SJSA1 (cell line): ENCODE measurements around the gene TRAF3IP3. TPM values are rescaled to one million over a fixed set of nuclear protein-coding genes. Genes with fewer than 3 reads are reported as not detected.

ENCODE experiments used
- DNase-seq, 2 experiments: peaks; one replicate each; pipeline ENCODE4 v3.0.0-alpha.2; 2015 to 2020; ENCODE audit warnings: low spot score in 2 of 2, low read depth in 1 of 2
- H3K27ac ChIP-seq: fragments of 250-450 bp; sonication (Bioruptor Pico); 2 replicates; pipeline ENCODE4 v1.5.1; 2020; ENCODE audit warnings: mild to moderate bottlenecking, moderate library complexity
- H3K27me3 ChIP-seq: fragments of 250-450 bp; sonication (Bioruptor Pico); replicated peaks from 2 replicates; pipeline ENCODE4 v1.5.1; 2020; ENCODE audit warnings: mild to moderate bottlenecking, moderate library complexity
- H3K36me3 ChIP-seq: fragments of 250-450 bp; sonication (Bioruptor Pico); 2 replicates; pipeline ENCODE4 v1.5.1; 2020; ENCODE audit warnings: mild to moderate bottlenecking
- H3K4me1 ChIP-seq: fragments of 250-450 bp; sonication (Bioruptor Pico); replicated peaks from 2 replicates; pipeline ENCODE4 v1.6.1; 2021; ENCODE audit warnings: mild to moderate bottlenecking
- H3K4me3 ChIP-seq: fragments of 250-450 bp; sonication (Bioruptor Pico); 2 replicates; pipeline ENCODE4 v1.5.1; 2020; ENCODE audit warnings: mild to moderate bottlenecking
- H3K9me3 ChIP-seq: fragments of 250-450 bp; sonication (Bioruptor Pico); replicated peaks from 2 replicates; pipeline ENCODE4 v1.5.1; 2020; ENCODE audit warnings: mild to moderate bottlenecking
- total RNA-seq: library from RNA; depleted of rRNA; stranded (reverse); fragments of >200 nt; shearing (Covaris generic); gene quantifications from 2 replicates; pipeline ENCODE4 v1.2.3, GENCODE V29; 2014

Gene TRAF3IP3
- total RNA-seq, 1 experiment from 2014 or later, result not detected

DNA sequence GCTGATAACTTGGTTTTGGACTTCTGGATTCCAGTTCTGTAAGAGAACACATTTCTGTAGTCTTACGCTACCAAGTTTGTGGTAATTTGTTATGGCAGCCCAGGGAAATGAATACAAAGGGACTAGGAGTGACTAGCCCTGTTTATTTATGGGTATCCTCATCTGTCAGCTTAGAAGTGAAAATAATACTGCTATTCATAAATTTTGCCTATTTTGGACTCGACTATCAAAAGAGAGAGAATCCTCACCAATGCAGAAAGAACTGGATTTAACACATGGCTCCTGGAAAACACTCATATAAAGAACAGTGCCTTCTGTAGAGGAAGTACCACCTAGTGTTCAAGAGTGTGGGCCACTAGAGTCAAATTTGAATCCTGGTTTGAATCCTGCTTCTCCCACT lies 28.6 kb upstream of the TRAF3IP3 start:
- Histone ChIP-seq H3K27me3 (no peaks in the 10 kb centered on the region), H3K9me3 (no peaks in the 10 kb centered on the region), H3K27ac (no peak overlapping the region), H3K36me3 (no peaks in the 10 kb centered on the region), H3K4me3 (no peak overlapping the region), H3K4me1 (no peaks in the 10 kb centered on the region)
- DNase-seq, result no peak

DNA sequence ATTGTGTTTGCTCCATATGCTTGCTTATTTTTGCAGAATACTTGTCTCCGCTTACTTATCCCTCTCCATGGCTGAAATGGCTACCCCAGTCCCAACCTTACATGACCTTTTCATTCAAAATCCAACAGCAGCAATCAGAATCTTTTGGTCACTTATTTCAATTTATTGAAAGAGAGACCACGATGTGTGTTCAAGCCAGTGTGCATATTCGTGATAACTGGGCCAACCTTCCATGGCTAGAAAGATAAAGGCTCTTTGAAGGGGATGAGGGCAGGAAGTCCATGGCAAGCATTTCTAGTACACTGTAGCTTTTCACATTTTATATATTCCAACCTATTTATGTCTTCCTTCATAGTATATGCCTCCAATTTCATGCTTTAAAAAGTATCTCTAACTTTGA lies 28.1 kb upstream of the TRAF3IP3 start:
- H3K36me3 ChIP-seq, result no peaks in the 10 kb centered on the region
- H3K4me3 ChIP-seq, result no peak overlapping the region
- no peak overlapping the region for H3K27ac ChIP-seq
- DNase-seq, result no peak
- H3K4me1 ChIP-seq, result no peaks in the 10 kb centered on the region
- H3K9me3 ChIP-seq, result no peaks in the 10 kb centered on the region
- H3K27me3 ChIP-seq, result no peaks in the 10 kb centered on the region

DNA sequence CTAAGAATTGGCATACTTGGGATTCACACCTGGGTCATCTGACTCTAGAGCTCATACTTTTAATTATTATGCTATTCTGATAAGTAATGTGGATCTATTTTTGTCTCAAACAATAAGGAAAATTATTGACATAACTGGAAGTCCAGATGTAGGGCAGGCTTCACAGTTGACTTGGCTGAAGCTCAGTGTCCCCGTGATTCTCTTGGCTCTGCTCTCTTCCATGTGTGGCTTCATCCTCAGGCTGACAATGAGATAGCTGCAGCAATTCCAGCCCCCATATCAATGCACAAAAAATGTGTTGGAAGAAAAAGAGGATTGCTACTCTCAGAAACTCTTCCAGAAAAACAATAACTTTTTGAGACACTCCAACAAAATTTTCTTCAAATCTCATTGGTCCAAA lies 27.4 kb upstream of the TRAF3IP3 start:
- Histone ChIP-seq H3K27ac (no peak overlapping the region), H3K4me1 (no peaks in the 10 kb centered on the region), H3K4me3 (no peak overlapping the region), H3K27me3 (no peaks in the 10 kb centered on the region), H3K9me3 (no peaks in the 10 kb centered on the region), H3K36me3 (no peaks in the 10 kb centered on the region)
- no peak for DNase-seq

DNA sequence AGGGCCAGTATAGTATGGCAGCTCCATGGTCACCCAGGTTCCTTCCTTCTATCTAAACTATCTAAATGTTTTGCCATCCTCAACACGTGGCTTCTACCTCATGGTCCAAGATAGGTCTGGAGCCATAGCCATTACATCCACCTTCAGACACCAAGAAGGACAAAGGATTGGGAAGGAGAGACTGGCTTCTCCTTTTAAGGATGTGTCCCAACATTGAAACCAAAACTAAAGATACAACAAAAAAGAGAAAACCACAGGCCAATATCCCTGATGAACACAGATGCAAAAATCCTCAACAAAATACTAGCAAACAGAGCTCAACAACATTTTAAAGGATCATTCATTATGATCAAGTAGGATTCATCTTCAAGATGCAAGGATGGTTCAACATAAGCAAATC lies 26.4 kb upstream of the TRAF3IP3 start:
- Histone ChIP-seq H3K36me3 (no peaks in the 10 kb centered on the region), H3K9me3 (no peaks in the 10 kb centered on the region), H3K4me1 (no peaks in the 10 kb centered on the region), H3K27ac (no peak overlapping the region), H3K27me3 (no peaks in the 10 kb centered on the region), H3K4me3 (no peak overlapping the region)
- no peak for DNase-seq

DNA sequence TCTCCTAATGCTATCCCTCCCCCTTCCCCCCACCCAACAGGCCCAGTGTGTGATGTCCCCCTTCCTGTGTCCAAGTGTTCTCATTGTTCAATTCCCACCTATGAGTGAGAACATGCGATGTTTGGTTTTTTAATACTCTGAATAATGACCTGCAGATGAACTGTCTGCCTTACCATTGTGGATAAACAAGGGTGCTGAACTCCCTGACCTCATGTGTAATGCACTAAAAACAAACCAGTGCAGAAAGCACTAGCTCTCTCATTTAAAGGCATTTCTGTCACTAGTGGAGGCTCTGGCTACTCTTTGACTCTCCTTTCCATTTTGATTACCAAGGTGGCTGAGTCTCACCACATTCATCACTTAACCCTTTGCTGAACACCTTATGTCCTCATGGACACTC lies 23.1 kb upstream of the TRAF3IP3 start:
- no peaks in the 10 kb centered on the region for H3K36me3 ChIP-seq
- H3K9me3 ChIP-seq, result no peaks in the 10 kb centered on the region
- H3K27ac ChIP-seq, result no peak overlapping the region
- no peak overlapping the region for H3K4me3 ChIP-seq
- no peak for DNase-seq
- no peaks in the 10 kb centered on the region for H3K4me1 ChIP-seq
- no peaks in the 10 kb centered on the region for H3K27me3 ChIP-seq

DNA sequence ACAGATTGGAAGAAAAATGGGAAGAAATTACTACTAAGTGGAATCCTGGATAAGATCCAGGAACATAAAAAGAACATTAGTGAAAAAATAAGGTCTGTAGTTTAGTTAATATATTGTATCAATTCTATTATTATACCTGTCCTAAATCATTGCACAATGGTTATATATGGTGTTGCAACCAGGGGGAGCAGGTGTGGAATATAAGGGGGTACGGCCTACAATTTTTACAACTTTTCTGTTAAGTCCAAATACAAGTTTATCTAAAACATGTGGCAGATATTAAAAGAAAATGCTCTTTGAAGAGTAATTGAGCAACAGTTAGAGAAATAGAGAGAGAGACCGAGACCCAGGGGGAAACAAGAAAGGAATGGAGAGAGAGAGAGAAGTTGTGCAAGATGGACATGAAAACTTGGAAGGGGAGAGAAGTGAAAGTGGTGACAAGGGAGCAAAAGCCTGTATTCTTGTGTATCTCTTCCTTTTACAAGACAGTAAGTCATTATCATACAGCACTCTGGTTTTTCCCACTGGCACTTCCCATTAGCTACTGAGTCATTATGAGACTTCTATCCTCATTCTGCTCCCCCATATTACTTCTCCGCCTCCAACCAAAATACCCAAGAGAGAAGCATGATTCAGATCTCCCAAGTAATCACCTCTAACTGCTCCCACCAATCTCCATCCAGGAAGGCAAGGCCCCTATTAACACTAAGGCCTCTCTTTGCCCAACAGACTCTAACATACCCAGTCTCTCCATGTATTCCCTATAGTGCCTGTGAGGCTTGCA lies 22.3 kb upstream of the TRAF3IP3 start:
- Histone ChIP-seq H3K27me3 (no peaks in the 10 kb centered on the region), H3K4me3 (no peak overlapping the region), H3K36me3 (no peaks in the 10 kb centered on the region), H3K4me1 (no peaks in the 10 kb centered on the region), H3K27ac (no peak overlapping the region), H3K9me3 (no peaks in the 10 kb centered on the region)
- DNase-seq, result no peak

DNA sequence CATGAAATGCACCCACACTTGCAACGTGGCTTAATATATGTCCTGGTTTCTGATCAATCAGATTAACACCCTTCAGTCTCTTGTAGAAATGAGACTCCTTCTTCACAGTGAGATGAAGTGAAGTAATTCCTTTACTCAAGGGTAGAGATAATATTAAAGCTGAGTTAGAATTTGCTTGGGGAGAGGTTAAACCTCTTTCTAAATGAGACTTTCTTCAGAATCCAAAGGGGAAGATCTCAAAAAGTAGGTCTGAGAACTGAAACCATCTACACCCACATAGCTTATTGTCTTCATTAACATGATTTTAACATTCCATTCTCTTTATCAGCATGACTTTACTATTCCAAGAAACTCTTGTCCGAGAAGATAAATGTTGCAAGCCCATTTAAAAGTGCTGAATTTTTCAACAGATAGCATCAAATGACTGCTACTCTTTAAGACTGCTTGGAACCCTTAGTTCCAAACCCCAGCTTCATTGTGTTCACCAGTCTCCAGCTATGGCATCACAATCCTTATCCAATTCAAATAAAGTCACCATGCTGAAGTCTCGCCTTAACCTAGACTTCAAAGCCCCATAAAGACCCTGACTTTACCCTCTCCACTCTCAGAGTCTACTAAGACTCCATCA lies 19.2 kb upstream of the TRAF3IP3 start:
- Histone ChIP-seq H3K27ac (no peak overlapping the region), H3K27me3 (no peaks in the 10 kb centered on the region), H3K9me3 (no peaks in the 10 kb centered on the region), H3K4me1 (no peaks in the 10 kb centered on the region), H3K4me3 (no peak overlapping the region), H3K36me3 (no peaks in the 10 kb centered on the region)
- DNase-seq, result no peak

DNA sequence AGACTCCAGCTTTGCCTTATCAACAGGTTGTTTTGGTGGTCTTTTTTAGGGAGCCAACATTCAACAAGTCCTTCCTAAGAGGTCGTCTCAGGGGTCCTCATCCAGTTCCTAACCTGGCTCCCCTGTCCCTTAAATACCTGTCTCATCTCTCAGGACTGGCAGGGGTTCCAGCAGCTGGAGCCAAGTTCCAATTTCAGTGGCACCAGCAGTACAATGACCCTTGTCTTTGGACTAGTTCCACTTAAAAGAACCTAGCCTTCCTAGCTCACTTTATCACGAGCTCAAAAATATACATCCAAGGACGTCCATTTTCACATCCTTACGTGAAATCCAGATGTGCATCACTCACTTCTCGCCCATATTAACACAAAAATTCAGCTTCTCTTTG lies 18.7 kb upstream of the TRAF3IP3 start:
- H3K9me3 ChIP-seq, result no peaks in the 10 kb centered on the region
- no peak overlapping the region for H3K27ac ChIP-seq
- no peak for DNase-seq
- no peaks in the 10 kb centered on the region for H3K4me1 ChIP-seq
- no peak overlapping the region for H3K4me3 ChIP-seq
- H3K27me3 ChIP-seq, result no peaks in the 10 kb centered on the region
- no peaks in the 10 kb centered on the region for H3K36me3 ChIP-seq

DNA sequence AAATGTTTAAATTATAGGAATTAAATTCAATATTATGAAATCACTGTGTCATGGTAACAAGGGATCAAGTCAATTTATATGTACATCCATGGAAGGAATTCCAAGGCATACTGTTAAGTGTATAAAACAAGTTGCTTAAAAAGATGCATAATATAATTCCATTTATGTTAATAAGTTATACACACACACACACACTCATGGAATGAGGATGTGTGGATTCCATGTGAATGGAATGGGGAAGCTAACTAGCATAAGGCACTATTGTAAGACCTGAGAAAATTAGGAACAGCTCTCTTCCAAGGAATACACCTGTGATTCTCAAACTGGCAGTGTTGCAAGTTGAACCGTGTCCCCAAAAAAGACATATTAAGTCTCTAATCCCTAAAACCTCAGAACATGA lies 17.6 kb upstream of the TRAF3IP3 start:
- Histone ChIP-seq H3K4me3 (no peak overlapping the region), H3K4me1 (peaks cover 3% of the 10 kb centered on the region; the same call in 1 of the 2 replicates)

DNA sequence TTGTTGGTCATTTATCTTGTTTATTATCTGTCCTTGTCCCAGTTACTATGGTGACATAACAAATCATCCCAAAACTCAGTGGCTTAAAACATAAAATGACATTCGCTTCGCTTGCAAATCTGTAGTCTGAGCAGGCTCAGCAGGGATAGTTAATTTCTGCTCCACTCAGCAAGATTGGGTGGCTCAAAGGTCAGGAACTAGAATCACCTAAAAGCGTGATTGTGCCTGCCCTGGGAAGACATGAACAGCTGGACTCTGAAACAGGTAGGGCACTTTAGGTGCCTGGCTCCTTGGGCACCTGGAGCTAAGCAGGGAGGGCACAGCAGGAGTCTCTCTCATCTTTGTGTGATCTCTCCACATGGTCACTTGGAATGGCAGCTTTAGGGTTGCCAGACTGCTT lies 14.7 kb upstream of the TRAF3IP3 start:
- Histone ChIP-seq H3K36me3 (no peaks in the 10 kb centered on the region), H3K4me1 (peaks cover 3% of the 10 kb centered on the region; the same call in 1 of the 2 replicates), H3K4me3 (no peak overlapping the region), H3K27ac (no peak overlapping the region), H3K27me3 (no peaks in the 10 kb centered on the region), H3K9me3 (no peaks in the 10 kb centered on the region)
- no peak for DNase-seq

More for the DNA sequence above, 17.6 kb upstream of the TRAF3IP3 start:
- H3K27ac ChIP-seq, result no peak overlapping the region
- no peaks in the 10 kb centered on the region for H3K27me3 ChIP-seq
- H3K9me3 ChIP-seq, result no peaks in the 10 kb centered on the region
- H3K36me3 ChIP-seq, result no peaks in the 10 kb centered on the region
- no peak for DNase-seq

DNA sequence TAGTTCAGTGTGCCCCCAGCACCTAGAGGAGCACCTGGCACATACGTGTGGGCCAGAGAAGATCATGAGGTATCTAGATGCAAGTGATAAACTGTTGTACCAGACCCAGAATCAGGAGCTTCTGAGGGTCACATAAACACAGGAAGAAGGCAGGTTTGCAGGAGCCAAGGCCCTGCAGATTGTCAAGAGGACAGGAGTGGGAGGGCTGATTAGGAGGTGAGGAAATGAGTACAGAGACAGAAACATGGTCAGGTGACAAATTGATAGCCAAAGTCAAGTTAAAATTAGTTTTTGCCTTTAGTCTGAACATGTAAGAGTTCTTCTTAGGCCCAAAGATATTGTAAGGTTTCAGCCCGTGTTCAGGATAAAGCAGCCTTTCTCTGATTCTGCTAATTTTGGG lies 14.0 kb upstream of the TRAF3IP3 start:
- Histone ChIP-seq H3K4me1 (peaks cover 3% of the 10 kb centered on the region; the same call in 1 of the 2 replicates), H3K27ac (no peak overlapping the region), H3K9me3 (no peaks in the 10 kb centered on the region), H3K36me3 (no peaks in the 10 kb centered on the region), H3K4me3 (no peak overlapping the region), H3K27me3 (no peaks in the 10 kb centered on the region)
- no peak for DNase-seq

DNA sequence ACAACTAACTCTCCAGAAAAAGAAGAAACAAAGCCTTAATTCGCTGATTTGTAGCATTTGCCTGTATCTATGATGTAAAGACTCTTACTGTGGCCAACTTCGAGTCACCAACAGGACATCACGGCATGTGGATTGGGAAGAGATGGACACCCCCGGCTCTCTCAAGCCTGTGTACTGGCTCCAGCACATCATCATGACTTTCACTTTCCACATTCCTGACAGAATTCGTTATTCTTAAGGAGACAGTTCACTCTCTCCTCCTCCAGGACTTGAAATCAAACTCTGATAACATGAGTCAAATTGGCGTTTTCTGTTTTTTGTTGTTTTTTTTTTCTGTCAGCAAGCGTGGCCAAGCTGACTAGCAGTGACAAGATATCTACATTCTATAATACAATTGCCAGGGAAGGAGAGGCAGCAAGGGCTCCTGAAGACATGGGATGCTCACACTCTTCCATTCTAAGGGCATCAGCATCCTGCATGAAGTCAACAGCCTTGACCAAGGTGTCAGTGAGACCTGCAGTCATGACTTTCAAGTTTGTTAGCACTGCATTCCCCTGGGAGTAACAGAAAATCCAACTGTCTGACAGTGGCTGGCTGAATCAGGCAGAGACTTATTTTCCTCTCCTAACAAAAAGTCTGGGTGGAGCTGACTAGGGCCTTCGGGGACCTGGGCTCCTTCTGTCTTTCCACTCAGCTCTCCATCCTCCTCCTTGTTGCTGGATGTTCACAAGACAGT lies 13.3 kb upstream of the TRAF3IP3 start:
- no peaks in the 10 kb centered on the region for H3K27me3 ChIP-seq
- no peak for DNase-seq
- H3K4me1 ChIP-seq, result peaks cover 7% of the 10 kb centered on the region; the same call in 1 of the 2 replicates
- H3K27ac ChIP-seq, result no peak overlapping the region
- H3K36me3 ChIP-seq, result no peaks in the 10 kb centered on the region
- no peaks in the 10 kb centered on the region for H3K9me3 ChIP-seq
- no peak overlapping the region for H3K4me3 ChIP-seq

DNA sequence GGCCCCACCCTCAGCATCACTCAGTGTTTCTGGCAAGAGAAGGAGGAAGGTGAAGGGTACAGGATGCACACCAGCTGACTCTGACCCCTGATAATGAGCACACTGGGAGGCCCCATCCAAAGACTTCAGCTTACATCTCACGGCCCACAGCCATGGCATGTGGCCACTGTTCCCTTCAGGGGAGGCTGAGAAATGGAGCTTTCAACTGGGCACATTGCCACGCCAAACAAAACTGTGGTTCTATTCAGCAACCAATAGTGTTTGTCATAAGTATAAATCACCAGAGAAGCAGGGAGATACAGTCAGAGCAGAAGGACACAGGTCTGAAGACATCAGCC lies 12.7 kb upstream of the TRAF3IP3 start:
- no peak for DNase-seq
- Histone ChIP-seq H3K27ac (no peak overlapping the region), H3K4me1 (peaks cover 12% of the 10 kb centered on the region; the same call in 1 of the 2 replicates), H3K36me3 (no peaks in the 10 kb centered on the region), H3K27me3 (no peaks in the 10 kb centered on the region), H3K9me3 (no peaks in the 10 kb centered on the region), H3K4me3 (no peak overlapping the region)
